ENCODE results near the gene KSR1. TPM values are rescaled to one million over a fixed set of nuclear protein-coding genes. Genes with fewer than 3 reads are reported as not detected.

The KSR1 gene
- total and polyA plus RNA-seq, 10 of the 15 experiments (the other 5 are each of a cell fraction or from before 2014, with no cell fraction given), result 0.97 to 66.6 (median 22.9) TPM

DNA sequence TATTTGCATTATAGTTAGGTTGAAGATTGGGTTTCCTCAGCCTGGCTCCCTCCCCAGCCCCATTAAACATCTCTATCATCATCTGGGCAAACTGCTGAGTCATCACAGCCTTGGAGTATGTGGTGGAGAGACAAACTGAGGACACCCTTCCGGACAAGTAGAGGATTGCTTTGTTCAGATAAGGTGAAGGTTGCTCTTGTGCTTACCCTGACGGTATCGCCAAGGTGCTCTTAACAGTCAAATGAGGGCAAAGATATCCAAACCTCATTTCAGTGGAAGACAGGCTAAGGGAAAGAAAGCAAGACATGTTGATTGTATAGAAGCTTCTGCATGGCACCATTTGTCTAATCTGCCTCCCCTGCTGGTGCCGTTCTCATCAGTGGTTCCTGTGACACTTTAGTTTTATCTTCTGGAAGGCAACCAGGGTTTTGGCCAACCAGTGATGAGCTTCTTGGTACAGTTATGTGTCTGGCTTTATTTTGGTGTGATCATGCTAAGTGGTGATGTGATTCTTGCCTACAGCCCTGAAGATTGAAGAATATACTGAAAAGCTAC lies 117.8 kb downstream of the KSR1 start:
- FAIRE-seq, result peak; percentile 44
- H2AFZ ChIP-seq (ENCODE audit: control insufficient read depth, low read depth, low read length), result no peak overlapping the region
- ChIA-PET SMC1A (ENCODE audit: uncharacterized antibody, unreplicated experiment) (interaction anchor here (0.6 to 3.0 kb wide), 11 partner anchors 9 to 116 kb away, joined by 3 to 16 read pairs (median 5); no protein-coding TSS in a partner anchor), CTCF (interaction anchor here (0.8 to 4.1 kb wide), 7 partner anchors 8 to 29 kb away, joined by 3 to 34 read pairs (median 4); no protein-coding TSS in a partner anchor), RAD21 (ENCODE audit: unreplicated experiment) (interaction anchor here (0.9 kb wide), 1 partner anchor 26 kb away, joined by 5 read pairs; no protein-coding TSS in a partner anchor), POLR2A (no interaction called here)
- BruUV-seq (replicated peaks), result TSS peak; percentile 10
- H4K20me1 ChIP-seq (ENCODE audit: control insufficient read depth, insufficient read depth), result no peaks in the 10 kb centered on the region; the same call in none of the 2 replicates
- peaks cover 16% of the 10 kb centered on the region for H3K4me1 ChIP-seq (ENCODE audit: control insufficient read depth, insufficient read depth, low read length)
- H3K27ac ChIP-seq (ENCODE audit: control insufficient read depth, insufficient read depth), result no peak overlapping the region
- peaks cover 0 to 16% of the 10 kb centered on the region in 2 experiments; a peak in 3 of 4 replicates for H3K36me3 ChIP-seq (ENCODE audit: control insufficient read depth in 2 of 2, insufficient read depth in 2 of 2, low read length in 1 of 2)
- no peak for DNase-seq (ENCODE audit: low read depth, low spot score)
- no peak overlapping the region for H3K4me3 ChIP-seq
- no peaks in the 10 kb centered on the region for H3K9me3 ChIP-seq (replicated peaks; ENCODE audit: control insufficient read depth, insufficient read depth, low read length)
- H3K4me2 ChIP-seq (ENCODE audit: control insufficient read depth, insufficient read depth), result no peak overlapping the region
- H3K79me2 ChIP-seq (ENCODE audit: control insufficient read depth, insufficient read depth, low read length), result peaks cover 1% of the 10 kb centered on the region; the same call in 1 of the 2 replicates
- in situ Hi-C loops (cut with MboI), result no loop called here
- H3K27me3 ChIP-seq (replicated peaks in 1 of 2; ENCODE audit: control insufficient read depth in 2 of 2, insufficient read depth in 2 of 2, low read length in 1 of 2), result no peaks in the 10 kb centered on the region
- intact Hi-C loops (cut with micrococcal nuclease; ENCODE audit: unreplicated experiment), result no loop called here
- TF ChIP-seq TCF12 (IDR thresholded peaks at IDR 0.05; ENCODE audit: low read depth, low read length) (no peak), MXI1 (IDR thresholded peaks at IDR 0.05; ENCODE audit: low read depth, low read length) (no peak), RUNX3 (IDR thresholded peaks at IDR 0.05; ENCODE audit: low read length) (no peak), CEBPB (IDR thresholded peaks at IDR 0.05; ENCODE audit: borderline replicate concordance in 1 of 2, low read depth in 2 of 2, low read length in 2 of 2) (no peak), KDM1A (IDR thresholded peaks at IDR 0.05; ENCODE audit: borderline replicate concordance) (no peak), ZZZ3 (IDR thresholded peaks at IDR 0.05; ENCODE audit: control insufficient read depth, insufficient read length, low read depth) (no peak), BHLHE40 (IDR thresholded peaks at IDR 0.05; ENCODE audit: borderline replicate concordance in 1 of 2, low read depth in 2 of 2, low read length in 1 of 2) (no peak), SIX5 (IDR thresholded peaks at IDR 0.05; ENCODE audit: low read depth, low read length, severe bottlenecking) (no peak), JUNB (IDR thresholded peaks at IDR 0.05) (no peak), HDGF (IDR thresholded peaks at IDR 0.05) (no peak), TBL1XR1 (IDR thresholded peaks at IDR 0.05; ENCODE audit: low read depth, low read length) (no peak), TAF1 (IDR thresholded peaks at IDR 0.05; ENCODE audit: borderline replicate concordance, low read depth, low read length) (no peak), NBN (IDR thresholded peaks at IDR 0.05) (no peak), ZNF207 (IDR thresholded peaks at IDR 0.05; ENCODE audit: borderline replicate concordance) (no peak)
- TF ChIP-seq, protein P1, sequence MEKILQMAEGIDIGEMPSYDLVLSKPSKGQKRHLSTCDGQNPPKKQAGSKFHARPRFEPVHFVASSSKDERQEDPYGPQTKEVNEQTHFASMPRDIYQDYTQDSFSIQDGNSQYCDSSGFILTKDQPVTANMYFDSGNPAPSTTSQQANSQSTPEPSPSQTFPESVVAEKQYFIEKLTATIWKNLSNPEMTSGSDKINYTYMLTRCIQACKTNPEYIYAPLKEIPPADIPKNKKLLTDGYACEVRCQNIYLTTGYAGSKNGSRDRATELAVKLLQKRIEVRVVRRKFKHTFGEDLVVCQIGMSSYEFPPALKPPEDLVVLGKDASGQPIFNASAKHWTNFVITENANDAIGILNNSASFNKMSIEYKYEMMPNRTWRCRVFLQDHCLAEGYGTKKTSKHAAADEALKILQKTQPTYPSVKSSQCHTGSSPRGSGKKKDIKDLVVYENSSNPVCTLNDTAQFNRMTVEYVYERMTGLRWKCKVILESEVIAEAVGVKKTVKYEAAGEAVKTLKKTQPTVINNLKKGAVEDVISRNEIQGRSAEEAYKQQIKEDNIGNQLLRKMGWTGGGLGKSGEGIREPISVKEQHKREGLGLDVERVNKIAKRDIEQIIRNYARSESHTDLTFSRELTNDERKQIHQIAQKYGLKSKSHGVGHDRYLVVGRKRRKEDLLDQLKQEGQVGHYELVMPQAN (conservative IDR thresholded peaks at IDR 0.05), result no peak
- TF ChIP-seq, protein P2, sequence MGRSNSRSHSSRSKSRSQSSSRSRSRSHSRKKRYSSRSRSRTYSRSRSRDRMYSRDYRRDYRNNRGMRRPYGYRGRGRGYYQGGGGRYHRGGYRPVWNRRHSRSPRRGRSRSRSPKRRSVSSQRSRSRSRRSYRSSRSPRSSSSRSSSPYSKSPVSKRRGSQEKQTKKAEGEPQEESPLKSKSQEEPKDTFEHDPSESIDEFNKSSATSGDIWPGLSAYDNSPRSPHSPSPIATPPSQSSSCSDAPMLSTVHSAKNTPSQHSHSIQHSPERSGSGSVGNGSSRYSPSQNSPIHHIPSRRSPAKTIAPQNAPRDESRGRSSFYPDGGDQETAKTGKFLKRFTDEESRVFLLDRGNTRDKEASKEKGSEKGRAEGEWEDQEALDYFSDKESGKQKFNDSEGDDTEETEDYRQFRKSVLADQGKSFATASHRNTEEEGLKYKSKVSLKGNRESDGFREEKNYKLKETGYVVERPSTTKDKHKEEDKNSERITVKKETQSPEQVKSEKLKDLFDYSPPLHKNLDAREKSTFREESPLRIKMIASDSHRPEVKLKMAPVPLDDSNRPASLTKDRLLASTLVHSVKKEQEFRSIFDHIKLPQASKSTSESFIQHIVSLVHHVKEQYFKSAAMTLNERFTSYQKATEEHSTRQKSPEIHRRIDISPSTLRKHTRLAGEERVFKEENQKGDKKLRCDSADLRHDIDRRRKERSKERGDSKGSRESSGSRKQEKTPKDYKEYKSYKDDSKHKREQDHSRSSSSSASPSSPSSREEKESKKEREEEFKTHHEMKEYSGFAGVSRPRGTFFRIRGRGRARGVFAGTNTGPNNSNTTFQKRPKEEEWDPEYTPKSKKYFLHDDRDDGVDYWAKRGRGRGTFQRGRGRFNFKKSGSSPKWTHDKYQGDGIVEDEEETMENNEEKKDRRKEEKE (IDR thresholded peaks at IDR 0.05), result no peak
- TF ChIP-seq, protein P3, sequence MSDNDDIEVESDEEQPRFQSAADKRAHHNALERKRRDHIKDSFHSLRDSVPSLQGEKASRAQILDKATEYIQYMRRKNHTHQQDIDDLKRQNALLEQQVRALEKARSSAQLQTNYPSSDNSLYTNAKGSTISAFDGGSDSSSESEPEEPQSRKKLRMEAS (IDR thresholded peaks at IDR 0.05; ENCODE audit: low read depth, low read length), result no peak
- 89% methylated on average over 4 of the region's 4 CpGs for WGBS (ENCODE audit: insufficient coverage, insufficient replicate concordance, low lambda C conversion rate, missing lambda C conversion rate)
- no peak overlapping the region for H3K9ac ChIP-seq (ENCODE audit: control insufficient read depth, insufficient read depth, low read length)
- no peak for ATAC-seq

Measured in GM12878 (cell line).